Uterus (tissue), 2 donors: ENCODE measurements around the gene PEG3.

ENCODE experiments used
- POLR2A ChIP-seq, 2 donors: fragments of 450-650 bp; IDR thresholded peaks; one replicate each; pipeline ENCODE4 v1.6.1; 2016; ENCODE audit warnings: antibody characterized with exemption in 2 of 2, mild to moderate bottlenecking in 1 of 2, moderate library complexity in 1 of 2
- TF ChIP-seq, protein P1 (sequence below), 4 experiments: fragments of 200-600 bp in 2 of 4; fragments of 450-650 bp in 2 of 4; sonication (generic) in 2 of 4; IDR thresholded peaks; one replicate each; pipeline ENCODE4 v1.5.1; 2016 to 2019; ENCODE audit warnings: antibody characterized with exemption in 4 of 4, mild to moderate bottlenecking in 2 of 4, moderate library complexity in 1 of 4

- TF ChIP-seq, protein P1, sequence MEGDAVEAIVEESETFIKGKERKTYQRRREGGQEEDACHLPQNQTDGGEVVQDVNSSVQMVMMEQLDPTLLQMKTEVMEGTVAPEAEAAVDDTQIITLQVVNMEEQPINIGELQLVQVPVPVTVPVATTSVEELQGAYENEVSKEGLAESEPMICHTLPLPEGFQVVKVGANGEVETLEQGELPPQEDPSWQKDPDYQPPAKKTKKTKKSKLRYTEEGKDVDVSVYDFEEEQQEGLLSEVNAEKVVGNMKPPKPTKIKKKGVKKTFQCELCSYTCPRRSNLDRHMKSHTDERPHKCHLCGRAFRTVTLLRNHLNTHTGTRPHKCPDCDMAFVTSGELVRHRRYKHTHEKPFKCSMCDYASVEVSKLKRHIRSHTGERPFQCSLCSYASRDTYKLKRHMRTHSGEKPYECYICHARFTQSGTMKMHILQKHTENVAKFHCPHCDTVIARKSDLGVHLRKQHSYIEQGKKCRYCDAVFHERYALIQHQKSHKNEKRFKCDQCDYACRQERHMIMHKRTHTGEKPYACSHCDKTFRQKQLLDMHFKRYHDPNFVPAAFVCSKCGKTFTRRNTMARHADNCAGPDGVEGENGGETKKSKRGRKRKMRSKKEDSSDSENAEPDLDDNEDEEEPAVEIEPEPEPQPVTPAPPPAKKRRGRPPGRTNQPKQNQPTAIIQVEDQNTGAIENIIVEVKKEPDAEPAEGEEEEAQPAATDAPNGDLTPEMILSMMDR (IDR thresholded peaks at IDR 0.05) = no peak
- TF ChIP-seq POLR2A (IDR thresholded peaks at IDR 0.05) = peak in 1 of 2 donors; percentile 84
Observed at GRCh38 chr19:56840451-56841192, at the start of gene PEG3, which contains the start of gene ZIM2.
